Endodermal cell (in vitro differentiated cells): ENCODE data around the gene USP33. TPM values are rescaled to one million over a fixed set of nuclear protein-coding genes. Genes with fewer than 3 reads are reported as not detected.
"Not testable (repeated sequence)": the region's sequence is repeated elsewhere in the genome, so short reads cannot be mapped to it uniquely, and the experiment has no call there.

Experiments used
- DNase-seq: peaks from one replicate; pipeline ENCODE4 v3.0.0-alpha.2; 2017
- H3K27ac ChIP-seq: 2 replicates; pipeline ENCODE4 v1.5.1; 2013; ENCODE audit warnings: mild to moderate bottlenecking, low read depth, low read length, moderate library complexity
- H3K27me3 ChIP-seq: 2 replicates; pipeline ENCODE4 v1.6.1; 2013; ENCODE audit warnings: mild to moderate bottlenecking, low read length, moderate library complexity; ENCODE audit not compliant: insufficient read depth, control insufficient read depth, poor library complexity, severe bottlenecking
- H3K36me3 ChIP-seq: 2 replicates; pipeline ENCODE4 v1.7.0; 2013; ENCODE audit warnings: mild to moderate bottlenecking, low read length, moderate library complexity; ENCODE audit not compliant: control insufficient read depth, insufficient read depth
- H3K4me1 ChIP-seq: one replicate; pipeline ENCODE4 v1.7.0; 2013; ENCODE audit warnings: low read length; ENCODE audit not compliant: control insufficient read depth, insufficient read depth
- H3K4me3 ChIP-seq: 2 replicates; pipeline ENCODE4 v1.5.1; 2013; ENCODE audit warnings: mild to moderate bottlenecking, low read length, moderate library complexity
- H3K9ac ChIP-seq: 2 replicates; pipeline ENCODE4 v1.6.1; 2013; ENCODE audit warnings: mild to moderate bottlenecking, low read length, moderate library complexity; ENCODE audit not compliant: poor library complexity, severe bottlenecking; ENCODE audit errors: extremely low read depth
- H3K9me3 ChIP-seq: 2 replicates; pipeline ENCODE4 v1.6.1; 2013; ENCODE audit warnings: mild to moderate bottlenecking, low read length, moderate library complexity; ENCODE audit not compliant: control insufficient read depth
- H3K27ac Mint-ChIP-seq: 2 replicates; pipeline ENCODE4 v1.8.0; 2020; ENCODE audit warnings: mixed read lengths
- H3K27me3 Mint-ChIP-seq: 2 replicates; pipeline ENCODE4 v1.8.0; 2021; ENCODE audit warnings: mild to moderate bottlenecking, mixed read lengths; ENCODE audit not compliant: insufficient read depth
- H3K36me3 Mint-ChIP-seq: 2 replicates; pipeline ENCODE4 v1.8.0; 2020; ENCODE audit warnings: low read depth, mixed read lengths
- H3K4me1 Mint-ChIP-seq: 2 replicates; pipeline ENCODE4 v1.8.0; 2020; ENCODE audit warnings: mixed read lengths
- H3K4me3 Mint-ChIP-seq: 2 replicates; pipeline ENCODE4 v1.8.0; 2020; ENCODE audit warnings: mild to moderate bottlenecking, moderate library complexity, mixed read lengths
- H3K9me3 Mint-ChIP-seq: 2 replicates; pipeline ENCODE4 v1.8.0; 2020; ENCODE audit warnings: mild to moderate bottlenecking, mixed read lengths
- CTCF ChIP-seq: fragments of 200-600 bp; sonication (generic); conservative IDR thresholded peaks from 2 replicates; pipeline ENCODE4 v1.5.0; 2021; ENCODE audit warnings: antibody characterized with exemption, mild to moderate bottlenecking
- WGBS, 2 experiments: methylation state at CpG; one replicate each; pipeline versions ENCODE4 v1.1.5 to v1.1.7; 2013; ENCODE audit warnings: missing lambda C conversion rate in 2 of 2, mixed read lengths in 1 of 2; ENCODE audit not compliant: insufficient coverage in 1 of 2, insufficient read length in 1 of 2; 5-methylcytosine and 5-hydroxymethylcytosine counted together
- total RNA-seq, 2 donors: library from RNA; stranded (reverse); fragmentation: NEBNext Ultra II Directional in 1 of 2; extraction: Animal tissue kit (Norgen Biotek cat#: 25700) in 1 of 2; gene quantifications; 2 replicates in 1 of 2; 3 replicates in 1 of 2; pipeline ENCODE4 v1.2.1, GENCODE V29; 2021

Gene USP33
- total RNA-seq, 2 donors from 2014 or later: 61.8 to 67.6 TPM

- Histone ChIP-seq H3K4me3 (no peak overlapping the region), H3K9me3 (no peaks in the 10 kb centered on the region), H3K9ac (no peak overlapping the region), H3K27ac (no peak overlapping the region), H3K27me3 (no peaks in the 10 kb centered on the region), H3K36me3 (peaks cover 38% of the 10 kb centered on the region), H3K4me1 (no peaks in the 10 kb centered on the region)
- H3K36me3 Mint-ChIP-seq: peaks cover 20% of the 10 kb centered on the region
- H3K27ac Mint-ChIP-seq: no peak overlapping the region
- 94 to 100% methylated on average over 4 of the region's 4 CpGs for WGBS, 2 experiments
- H3K9me3 Mint-ChIP-seq: no peaks in the 10 kb centered on the region
- no peaks in the 10 kb centered on the region for H3K4me1 Mint-ChIP-seq
- DNase-seq: no peak
- no peaks in the 10 kb centered on the region for H3K27me3 Mint-ChIP-seq
- no peak for TF ChIP-seq CTCF
- no peak overlapping the region for H3K4me3 Mint-ChIP-seq
Measured at GRCh38 chr1:77706321-77706720, 53.3 kb downstream of the USP33 start.

GRCh38 chr1:77704736-77705135, 54.9 kb downstream of the USP33 start:
- WGBS, 2 experiments: 88 to 100% methylated on average over 1 to 2 of the region's 2 CpGs
- H3K9ac ChIP-seq: no peak overlapping the region

GRCh38 chr1:77699673-77700072, 60.0 kb downstream of the USP33 start:
- H3K9ac ChIP-seq, H3K27me3 Mint-ChIP-seq, H3K4me1 Mint-ChIP-seq, DNase-seq, H3K27me3 ChIP-seq, H3K27ac ChIP-seq, H3K9me3 ChIP-seq, H3K27ac Mint-ChIP-seq, H3K4me3 Mint-ChIP-seq, H3K4me3 ChIP-seq, H3K9me3 Mint-ChIP-seq, H3K4me1 ChIP-seq: not testable (repeated sequence)
- 100% methylated on average over 1 of the region's 1 CpG; no CpG with 5 or more reads in 1 of the 2 experiments for WGBS, 2 experiments
- H3K36me3 Mint-ChIP-seq: peaks cover 36% of the 10 kb centered on the region
- peaks cover 23% of the 10 kb centered on the region for H3K36me3 ChIP-seq

More at GRCh38 chr1:77704736-77705135, 54.9 kb downstream of the USP33 start:
- peaks cover 25% of the 10 kb centered on the region for H3K36me3 ChIP-seq
- Mint-ChIP-seq H3K27ac (no peak overlapping the region), H3K4me3 (no peak overlapping the region), H3K27me3 (no peaks in the 10 kb centered on the region), H3K9me3 (peaks cover 2% of the 10 kb centered on the region), H3K36me3 (peaks cover 16% of the 10 kb centered on the region), H3K4me1 (no peaks in the 10 kb centered on the region)
- H3K4me3 ChIP-seq: no peak overlapping the region
- H3K27me3 ChIP-seq: no peaks in the 10 kb centered on the region
- no peak for DNase-seq
- no peaks in the 10 kb centered on the region for H3K4me1 ChIP-seq
- no peak overlapping the region for H3K27ac ChIP-seq
- no peak for TF ChIP-seq CTCF
- peaks cover 2% of the 10 kb centered on the region for H3K9me3 ChIP-seq

- H3K27ac ChIP-seq: no peak overlapping the region
- no peaks in the 10 kb centered on the region for H3K4me1 Mint-ChIP-seq
- H3K36me3 Mint-ChIP-seq: peaks cover 47% of the 10 kb centered on the region
- H3K27me3 ChIP-seq: no peaks in the 10 kb centered on the region
- no peaks in the 10 kb centered on the region for H3K27me3 Mint-ChIP-seq
- H3K27ac Mint-ChIP-seq: no peak overlapping the region
- H3K9me3 ChIP-seq: peaks cover 4% of the 10 kb centered on the region
- no peak for DNase-seq
- 92 to 100% methylated on average over 3 of the region's 3 CpGs for WGBS, 2 experiments
- H3K36me3 ChIP-seq: peaks cover 28% of the 10 kb centered on the region
- H3K9ac ChIP-seq: no peak overlapping the region
- no peak overlapping the region for H3K4me3 ChIP-seq
- no peak for TF ChIP-seq CTCF
- peaks cover 3% of the 10 kb centered on the region for H3K9me3 Mint-ChIP-seq
- no peaks in the 10 kb centered on the region for H3K4me1 ChIP-seq
- H3K4me3 Mint-ChIP-seq: no peak overlapping the region
Measured at GRCh38 chr1:77697441-77697840, 62.2 kb downstream of the USP33 start.
